ENCODE results near the gene RBP2. TPM values are rescaled to one million over a fixed set of nuclear protein-coding genes. Genes with fewer than 3 reads are reported as not detected.

Gene RBP2
- not detected for total RNA-seq

DNA sequence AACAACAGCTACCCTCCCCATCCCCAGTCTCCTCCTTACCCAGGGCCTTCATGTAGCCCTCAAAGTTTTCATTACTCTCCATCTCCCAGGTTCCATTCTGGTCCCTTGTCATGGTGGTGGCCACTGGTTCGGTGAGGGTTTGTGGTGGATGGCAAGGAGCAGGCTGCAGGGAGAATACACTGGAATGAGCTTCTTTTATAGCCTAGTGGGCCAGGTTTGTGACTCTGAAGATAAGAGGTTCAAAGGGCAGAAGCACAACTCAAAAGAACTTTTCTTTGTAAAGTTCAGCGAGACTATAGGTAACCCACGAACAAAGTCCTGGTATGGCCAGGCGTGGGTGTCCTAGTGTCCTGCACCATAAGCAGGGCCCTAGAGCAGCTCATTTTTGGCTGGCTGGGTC, at the start of gene RBP2:
Gene RBP2 (minus strand): TSS at position 169 of the 400 bp plus-strand sequence. CDS start 57 bp downstream, at position 112.
- ChIA-PET CTCF (no interaction called here), POLR2A (no interaction called here)
- no peak for DNase-seq
- Mint-ChIP-seq H3K27me3 (ENCODE audit: low read depth) (no peaks in the 10 kb centered on the region), H3K4me3 (no peak within 1 kb of the TSS), H3K9me3 (ENCODE audit: insufficient read depth) (no peaks in the 10 kb centered on the region), H3K4me1 (ENCODE audit: low read depth) (no peaks in the 10 kb centered on the region), H3K36me3 (ENCODE audit: low read depth) (no peaks in the 10 kb centered on the region), H3K27ac (no peak within 1 kb of the TSS)
- ATAC-seq: no peak

DNA sequence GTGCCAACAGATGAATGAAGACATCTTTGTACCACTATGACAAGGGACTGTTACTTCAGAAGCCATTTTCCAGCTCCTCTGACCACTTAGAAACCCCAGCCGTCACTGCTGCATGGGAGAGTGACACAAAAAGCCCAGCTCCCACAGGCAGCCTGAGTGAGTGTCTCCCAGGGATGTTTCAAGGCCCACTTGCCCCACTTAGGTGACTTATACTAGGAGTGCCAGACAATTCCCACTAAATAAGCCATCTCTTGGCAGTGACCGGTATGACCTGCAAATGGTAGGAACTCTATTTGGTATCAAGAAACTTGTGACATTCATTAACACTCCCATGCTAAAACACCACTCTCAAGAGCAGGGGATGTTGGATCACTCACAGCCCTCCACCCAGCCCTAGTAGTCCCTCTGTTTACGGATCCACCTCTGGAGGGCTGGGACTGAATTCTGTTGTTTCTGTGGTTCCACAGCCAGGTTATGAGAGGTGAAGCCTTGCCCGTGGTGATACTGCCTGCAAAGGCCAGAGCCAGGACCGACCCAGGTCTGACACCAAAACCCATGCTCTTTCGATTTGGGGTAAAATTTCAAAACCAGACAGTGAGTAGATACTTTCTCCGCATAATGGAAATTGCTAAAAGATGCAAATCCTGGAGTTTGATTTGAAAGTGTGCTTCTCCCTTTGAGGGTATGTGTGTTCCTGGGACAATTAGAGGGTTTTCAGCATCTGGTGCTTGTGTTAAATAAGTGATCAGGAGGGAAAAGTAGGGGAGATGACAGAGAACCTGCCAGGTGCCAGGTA, 48.7 kb upstream of the RBP2 start:
- Mint-ChIP-seq H3K4me1 (ENCODE audit: low read depth) (no peaks in the 10 kb centered on the region), H3K27ac (no peak overlapping the region), H3K4me3 (no peak overlapping the region), H3K9me3 (ENCODE audit: insufficient read depth) (no peaks in the 10 kb centered on the region), H3K36me3 (ENCODE audit: low read depth) (no peaks in the 10 kb centered on the region), H3K27me3 (ENCODE audit: low read depth) (peaks cover 3% of the 10 kb centered on the region)
- CTCF ChIA-PET: interaction anchor here (1.0 kb wide), 1 partner anchor 32 kb away, joined by 3 read pairs; no protein-coding TSS in a partner anchor
- POLR2A ChIA-PET: no interaction called here
- ATAC-seq (no peak), DNase-seq (no peak)

DNA sequence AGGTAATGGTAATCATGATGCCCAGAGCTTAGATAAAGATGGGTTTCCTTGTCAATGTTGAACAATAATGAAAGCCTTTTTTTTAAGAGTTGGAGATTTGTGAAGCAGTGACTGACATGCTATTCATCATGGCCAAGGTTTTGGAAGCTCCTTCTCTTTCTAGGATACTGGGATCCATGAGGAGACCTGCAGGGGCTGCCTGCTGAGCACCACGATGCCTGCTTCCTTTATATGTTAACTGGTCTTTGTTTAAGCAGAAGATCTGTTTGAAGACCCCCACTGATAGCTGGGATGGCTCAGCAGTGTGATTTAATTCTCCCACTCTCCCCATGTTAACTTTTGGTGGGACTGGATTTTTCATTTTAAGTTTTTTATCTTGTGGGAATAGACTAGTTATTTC, 47.4 kb upstream of the RBP2 start:
- POLR2A ChIA-PET: no interaction called here
- ATAC-seq: no peak
- H3K4me1 Mint-ChIP-seq (ENCODE audit: low read depth): no peaks in the 10 kb centered on the region

DNA sequence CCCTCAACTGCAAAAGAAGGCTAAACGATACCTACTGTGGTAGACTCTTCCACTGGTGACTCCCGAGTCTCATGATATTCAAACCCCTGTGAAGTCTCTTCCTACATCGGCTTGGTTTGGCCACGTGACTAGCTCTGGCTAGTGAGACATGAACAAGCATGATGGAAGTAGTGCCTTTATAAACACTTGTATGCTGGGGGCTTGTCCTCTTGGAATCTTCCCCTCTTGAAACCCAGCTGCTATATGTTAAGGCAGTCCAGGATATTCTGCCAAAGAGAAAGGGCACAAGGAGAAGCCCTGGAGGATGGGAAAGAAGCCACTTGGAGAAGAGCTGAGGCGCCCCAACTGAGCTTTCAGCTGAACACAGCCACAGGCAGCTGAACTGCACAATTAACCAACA, 46.9 kb upstream of the RBP2 start:
- no peak for ATAC-seq
- no peak for DNase-seq
- Mint-ChIP-seq H3K4me3 (no peak overlapping the region), H3K36me3 (ENCODE audit: low read depth) (no peaks in the 10 kb centered on the region), H3K27ac (no peak overlapping the region), H3K9me3 (ENCODE audit: insufficient read depth) (no peaks in the 10 kb centered on the region), H3K27me3 (ENCODE audit: low read depth) (no peaks in the 10 kb centered on the region), H3K4me1 (ENCODE audit: low read depth) (no peaks in the 10 kb centered on the region)
- ChIA-PET POLR2A (no interaction called here), CTCF (no interaction called here)

More for the DNA sequence above, 47.4 kb upstream of the RBP2 start:
- DNase-seq: no peak
- H3K4me3 Mint-ChIP-seq: no peak overlapping the region
- no peaks in the 10 kb centered on the region for H3K27me3 Mint-ChIP-seq (ENCODE audit: low read depth)
- H3K27ac Mint-ChIP-seq: no peak overlapping the region
- no peaks in the 10 kb centered on the region for H3K9me3 Mint-ChIP-seq (ENCODE audit: insufficient read depth)
- CTCF ChIA-PET: interaction anchor here (0.5 kb wide), 1 partner anchor 62 kb away, joined by 3 read pairs; no protein-coding TSS in a partner anchor
- no peaks in the 10 kb centered on the region for H3K36me3 Mint-ChIP-seq (ENCODE audit: low read depth)

DNA sequence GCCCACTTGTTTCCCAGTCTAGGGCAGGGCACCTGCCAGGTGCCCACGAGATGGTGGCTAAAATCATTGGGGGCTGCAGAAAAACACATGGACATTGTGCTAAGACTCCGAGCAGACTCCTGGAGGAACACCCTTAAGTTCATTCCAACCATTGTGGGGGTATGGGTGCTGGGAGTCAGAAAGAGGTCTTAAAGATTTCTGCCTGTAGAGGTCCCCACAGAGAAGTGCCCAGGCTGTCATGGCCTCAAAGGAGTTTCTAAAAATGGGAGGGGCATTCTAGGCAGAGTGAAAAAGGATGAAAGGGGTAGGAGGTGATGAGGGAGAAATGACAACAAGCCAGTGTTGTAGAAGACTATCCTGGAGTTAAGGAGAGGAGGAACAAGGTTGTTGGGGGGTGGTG, 46.1 kb upstream of the RBP2 start:
- no peak overlapping the region for H3K27ac Mint-ChIP-seq
- ATAC-seq: no peak
- H3K9me3 Mint-ChIP-seq (ENCODE audit: insufficient read depth): no peaks in the 10 kb centered on the region
- H3K4me1 Mint-ChIP-seq (ENCODE audit: low read depth): no peaks in the 10 kb centered on the region
- ChIA-PET CTCF (no interaction called here), POLR2A (no interaction called here)
- H3K4me3 Mint-ChIP-seq: no peak overlapping the region
- H3K36me3 Mint-ChIP-seq (ENCODE audit: low read depth): no peaks in the 10 kb centered on the region
- no peak for DNase-seq
- H3K27me3 Mint-ChIP-seq (ENCODE audit: low read depth): no peaks in the 10 kb centered on the region

DNA sequence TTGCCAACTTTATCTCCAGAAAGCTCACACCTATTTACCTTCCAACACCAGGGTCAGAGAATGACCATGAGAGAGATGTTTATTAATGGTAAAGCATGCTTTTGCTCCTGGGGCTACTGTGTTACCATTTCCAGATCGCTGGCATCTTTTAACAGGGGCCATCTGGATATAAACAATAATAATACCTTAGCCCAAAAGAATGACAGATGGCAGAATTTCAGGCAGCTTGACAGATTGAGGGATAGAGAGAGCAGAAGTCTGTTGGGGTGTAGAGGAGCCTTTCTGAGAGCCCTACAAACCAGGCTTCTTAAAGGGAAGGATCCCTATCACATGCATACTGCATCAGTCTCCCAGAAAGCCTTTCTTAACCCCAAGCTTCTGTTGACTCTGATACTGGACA, 45.5 kb upstream of the RBP2 start:
- Mint-ChIP-seq H3K4me1 (ENCODE audit: low read depth) (no peaks in the 10 kb centered on the region), H3K27ac (no peak overlapping the region), H3K4me3 (no peak overlapping the region), H3K36me3 (ENCODE audit: low read depth) (no peaks in the 10 kb centered on the region), H3K9me3 (ENCODE audit: insufficient read depth) (no peaks in the 10 kb centered on the region), H3K27me3 (ENCODE audit: low read depth) (no peaks in the 10 kb centered on the region)
- ATAC-seq (no peak), DNase-seq (no peak)
- CTCF ChIA-PET: no interaction called here
- POLR2A ChIA-PET: no interaction called here

DNA sequence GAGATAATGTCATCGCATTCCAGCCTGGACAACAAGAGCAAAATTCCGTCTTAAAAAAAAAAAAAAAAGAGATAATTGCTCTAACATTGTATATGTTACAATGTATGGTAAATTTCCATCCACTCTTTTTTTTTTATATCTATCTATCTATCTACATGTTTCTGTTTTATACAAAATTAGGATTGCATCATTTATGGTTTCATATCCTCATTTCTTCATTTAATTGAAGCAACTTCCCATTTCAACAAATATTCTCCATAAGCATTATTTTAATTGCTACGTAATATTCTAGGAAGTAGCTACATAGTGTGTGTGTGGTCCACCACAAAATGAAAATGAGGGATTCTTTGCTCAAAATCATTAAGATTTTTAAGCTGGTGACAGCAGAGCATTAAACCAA, 44.8 kb upstream of the RBP2 start:
- ATAC-seq (no peak), DNase-seq (no peak)
- Mint-ChIP-seq H3K36me3 (ENCODE audit: low read depth) (no peaks in the 10 kb centered on the region), H3K9me3 (ENCODE audit: insufficient read depth) (no peaks in the 10 kb centered on the region), H3K4me3 (no peak overlapping the region), H3K4me1 (ENCODE audit: low read depth) (no peaks in the 10 kb centered on the region), H3K27me3 (ENCODE audit: low read depth) (no peaks in the 10 kb centered on the region), H3K27ac (no peak overlapping the region)
- ChIA-PET POLR2A (no interaction called here), CTCF (no interaction called here)

DNA sequence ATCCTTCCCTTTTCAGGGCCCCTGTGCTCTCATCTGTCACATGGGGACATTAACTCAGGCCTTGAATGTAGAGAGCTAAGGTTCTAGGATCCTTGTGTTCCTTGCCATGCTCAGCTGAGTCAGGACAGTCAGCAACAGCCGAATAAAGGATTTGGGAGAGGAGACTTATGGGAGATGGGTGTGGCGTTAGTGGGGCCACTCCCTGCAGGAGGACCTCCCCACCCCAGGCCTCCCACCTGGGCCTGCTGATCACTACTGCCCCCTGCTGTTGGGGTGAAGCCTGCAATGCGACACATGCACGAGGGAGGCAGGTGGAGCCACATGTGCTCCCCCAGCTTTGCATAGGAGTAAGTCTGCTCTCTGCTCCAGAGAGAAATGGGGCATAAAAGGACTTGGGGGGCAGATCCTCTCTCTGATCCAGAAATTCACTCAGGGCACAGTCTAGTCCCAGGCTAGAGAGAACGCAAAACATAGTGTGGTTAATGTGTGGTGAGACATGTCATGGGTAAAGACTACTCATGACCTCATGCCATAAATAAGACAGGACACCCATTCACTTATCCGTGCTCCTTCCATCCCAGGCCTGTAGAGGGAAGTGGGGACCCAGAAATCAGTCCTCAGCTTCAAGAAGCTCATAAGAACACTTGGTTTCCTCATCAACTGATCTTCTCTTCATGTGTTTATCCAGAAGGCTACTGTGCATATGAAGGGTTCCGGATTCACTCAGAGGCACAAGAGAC, 43.9 kb upstream of the RBP2 start:
- Mint-ChIP-seq H3K4me3 (no peak overlapping the region), H3K4me1 (ENCODE audit: low read depth) (no peaks in the 10 kb centered on the region), H3K36me3 (ENCODE audit: low read depth) (no peaks in the 10 kb centered on the region), H3K27me3 (ENCODE audit: low read depth) (no peaks in the 10 kb centered on the region), H3K9me3 (ENCODE audit: insufficient read depth) (no peaks in the 10 kb centered on the region), H3K27ac (no peak overlapping the region)
- ChIA-PET CTCF (no interaction called here), POLR2A (no interaction called here)
- DNase-seq (no peak), ATAC-seq (no peak)

DNA sequence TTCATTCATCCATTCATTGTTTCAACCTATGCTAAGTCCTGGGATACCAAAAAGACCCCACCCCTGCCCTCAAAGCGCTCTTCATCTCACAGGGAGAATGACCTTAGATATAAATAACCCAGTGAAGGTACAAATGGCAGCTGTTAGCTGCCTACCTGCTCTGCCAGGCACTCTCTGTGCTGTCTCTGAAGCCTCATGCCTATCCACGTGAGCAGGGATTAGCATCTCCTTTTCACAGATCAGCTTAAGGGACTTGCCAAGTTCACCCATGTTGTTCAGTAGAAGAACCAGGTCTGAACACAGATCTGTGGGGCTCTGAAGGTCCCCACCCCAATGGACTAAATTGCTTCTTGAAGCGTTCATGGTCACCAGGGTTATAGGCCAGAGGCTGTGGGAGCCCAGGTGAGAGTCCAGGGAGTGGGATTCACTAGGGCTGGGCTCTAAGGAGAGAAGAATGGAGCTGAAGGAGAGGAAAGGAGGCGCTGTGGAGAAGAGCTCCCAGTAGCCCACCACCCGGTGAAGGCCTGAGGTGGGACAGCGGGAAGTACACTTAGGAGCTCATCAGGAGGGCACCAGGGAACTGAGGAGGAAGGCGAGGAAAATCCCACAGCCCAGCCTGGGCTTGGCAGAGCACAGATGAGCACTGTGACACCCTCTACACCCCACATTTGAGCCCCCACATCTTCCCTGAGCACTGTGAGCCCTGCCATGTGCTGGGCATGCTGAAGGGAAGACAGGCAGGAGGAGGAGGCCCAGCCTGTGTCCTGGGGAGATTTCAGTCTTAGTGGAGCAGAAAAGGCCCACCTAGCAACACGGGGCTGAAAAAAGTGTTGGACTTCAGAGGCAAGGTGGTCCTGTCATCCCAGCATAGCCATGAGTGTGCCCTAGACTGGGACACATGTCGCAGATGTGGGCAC, 42.9 kb upstream of the RBP2 start:
- DNase-seq (no peak), ATAC-seq (no peak)
- no peaks in the 10 kb centered on the region for H3K9me3 Mint-ChIP-seq (ENCODE audit: insufficient read depth)
- no peaks in the 10 kb centered on the region for H3K4me1 Mint-ChIP-seq (ENCODE audit: low read depth)
- no peak overlapping the region for H3K4me3 Mint-ChIP-seq
- POLR2A ChIA-PET: no interaction called here
- no peaks in the 10 kb centered on the region for H3K27me3 Mint-ChIP-seq (ENCODE audit: low read depth)
- no peaks in the 10 kb centered on the region for H3K36me3 Mint-ChIP-seq (ENCODE audit: low read depth)
- CTCF ChIA-PET: no interaction called here
- H3K27ac Mint-ChIP-seq: no peak overlapping the region

DNA sequence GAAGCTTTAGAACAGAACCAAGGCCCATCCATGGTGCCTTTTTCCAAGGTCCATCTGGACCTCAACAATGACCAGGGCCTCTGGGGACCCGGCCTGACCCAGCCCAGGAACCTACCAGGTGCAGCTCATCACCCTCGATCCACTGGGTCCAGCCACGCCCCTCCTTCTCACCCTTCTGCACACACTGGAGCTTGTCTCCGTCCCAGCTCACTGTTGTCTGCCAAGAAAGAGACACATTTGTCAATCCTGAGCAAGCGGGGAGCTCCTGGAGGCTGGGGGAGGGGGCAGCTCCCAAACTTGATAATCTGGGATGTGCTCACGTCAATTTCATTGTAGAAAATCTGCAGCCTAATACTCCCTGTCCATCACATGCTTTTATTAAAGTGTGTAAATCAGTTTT, 42.0 kb upstream of the RBP2 start:
- no peak overlapping the region for H3K27ac Mint-ChIP-seq
- H3K4me1 Mint-ChIP-seq (ENCODE audit: low read depth): no peaks in the 10 kb centered on the region
- H3K36me3 Mint-ChIP-seq (ENCODE audit: low read depth): no peaks in the 10 kb centered on the region
- ChIA-PET POLR2A (no interaction called here), CTCF (interaction anchor here (0.5 kb wide), 1 partner anchor 1388 kb away, joined by 3 read pairs; no protein-coding TSS in a partner anchor)
- no peaks in the 10 kb centered on the region for H3K9me3 Mint-ChIP-seq (ENCODE audit: insufficient read depth)
- ATAC-seq: no peak
- H3K27me3 Mint-ChIP-seq (ENCODE audit: low read depth): no peaks in the 10 kb centered on the region
- no peak overlapping the region for H3K4me3 Mint-ChIP-seq
- DNase-seq: no peak

DNA sequence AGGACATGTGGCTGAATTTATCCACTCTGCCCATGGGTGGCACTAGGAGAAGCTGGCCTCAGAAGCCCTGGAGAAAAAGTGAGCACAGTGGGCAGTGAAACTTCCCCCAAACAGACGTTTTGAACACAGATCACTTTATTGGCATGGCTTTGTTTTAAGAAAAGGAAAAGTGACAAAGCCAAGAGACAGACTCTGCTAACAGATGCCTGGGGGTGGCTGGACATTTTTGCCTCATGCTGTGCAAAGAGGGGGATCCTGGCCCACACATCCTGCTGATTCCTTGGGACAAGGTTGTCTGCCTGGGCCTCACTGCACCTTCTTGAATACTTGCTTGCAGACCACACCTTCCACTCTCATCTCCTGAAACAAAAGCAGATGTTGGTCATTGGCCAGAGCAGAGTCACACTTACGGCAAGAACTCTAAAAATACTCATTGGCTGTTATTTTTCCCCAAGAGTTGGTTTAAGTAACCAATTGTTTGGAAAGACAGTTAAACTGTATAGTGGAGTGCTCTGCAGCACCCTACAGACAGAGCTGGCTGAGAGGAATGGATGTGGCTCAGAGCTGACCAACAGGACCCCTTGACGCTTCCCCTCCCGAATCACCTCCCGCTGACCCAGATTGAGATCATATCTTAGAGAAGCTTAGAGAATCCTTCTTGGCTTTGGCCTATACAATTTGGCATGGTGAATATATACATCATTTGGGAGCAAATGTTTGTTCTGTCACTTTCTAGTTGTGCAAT, 41.2 kb upstream of the RBP2 start:
- DNase-seq (no peak), ATAC-seq (no peak)
- CTCF ChIA-PET: interaction anchor here (0.5 kb wide), 1 partner anchor 1387 kb away, joined by 3 read pairs; no protein-coding TSS in a partner anchor
- H3K9me3 Mint-ChIP-seq (ENCODE audit: insufficient read depth): no peaks in the 10 kb centered on the region
- POLR2A ChIA-PET: no interaction called here
- H3K27me3 Mint-ChIP-seq (ENCODE audit: low read depth): no peaks in the 10 kb centered on the region
- no peaks in the 10 kb centered on the region for H3K4me1 Mint-ChIP-seq (ENCODE audit: low read depth)
- no peak overlapping the region for H3K27ac Mint-ChIP-seq
- H3K4me3 Mint-ChIP-seq: no peak overlapping the region
- no peaks in the 10 kb centered on the region for H3K36me3 Mint-ChIP-seq (ENCODE audit: low read depth)
